C4-2B (cell line): ENCODE results near the gene RNF130.

ENCODE experiments used
- ZFX ChIP-seq: fragments of 450-650 bp; IDR thresholded peaks from 2 replicates; pipeline ENCODE4 v1.6.1; 2017
- TF ChIP-seq, protein P1 (sequence below): fragments of 450-650 bp; conservative IDR thresholded peaks from 2 replicates; pipeline ENCODE4 v1.5.1; 2017; ENCODE audit warnings: mild to moderate bottlenecking

DNA sequence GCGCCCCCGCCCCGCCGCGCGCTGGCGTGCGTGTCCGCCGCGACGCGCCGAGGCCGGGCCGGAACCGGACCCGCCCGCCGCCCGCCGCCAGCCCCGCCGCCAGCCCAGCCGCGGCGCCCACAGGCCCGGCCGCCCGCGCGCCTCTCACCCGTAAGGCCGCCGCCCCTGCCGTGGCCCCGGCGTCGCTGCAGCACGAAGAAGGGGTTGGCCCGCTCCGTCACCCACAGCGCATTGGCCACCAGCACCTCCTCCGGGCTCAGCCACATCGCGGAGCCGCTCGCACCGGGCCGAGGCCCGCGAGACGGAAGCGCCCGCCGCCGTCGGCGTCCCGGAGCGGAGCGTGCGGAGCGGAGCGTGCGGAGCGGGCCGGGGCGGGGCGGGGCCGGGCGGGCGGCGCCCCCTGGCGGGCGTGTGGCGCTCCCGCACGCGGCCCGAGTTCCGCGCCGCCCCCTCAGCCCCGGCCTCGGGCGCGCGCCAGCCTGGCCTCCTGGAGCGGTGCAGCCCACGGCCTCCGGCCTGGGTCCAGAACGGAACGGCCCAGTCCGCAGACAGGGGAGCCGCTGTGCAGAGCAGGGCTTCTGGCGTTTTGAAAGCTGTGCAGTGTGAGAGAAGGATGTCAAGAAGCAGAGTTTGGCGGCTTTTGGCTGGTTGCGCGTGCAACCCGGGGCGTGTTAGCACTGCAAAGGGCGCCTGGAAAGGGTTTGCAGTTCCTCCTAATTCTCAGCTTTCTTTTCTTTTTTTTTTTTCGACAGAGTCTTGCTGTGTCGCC, 163.8 kb downstream of the RNF130 start, which contains the start of gene TBC1D9B:
- TF ChIP-seq, protein P1, sequence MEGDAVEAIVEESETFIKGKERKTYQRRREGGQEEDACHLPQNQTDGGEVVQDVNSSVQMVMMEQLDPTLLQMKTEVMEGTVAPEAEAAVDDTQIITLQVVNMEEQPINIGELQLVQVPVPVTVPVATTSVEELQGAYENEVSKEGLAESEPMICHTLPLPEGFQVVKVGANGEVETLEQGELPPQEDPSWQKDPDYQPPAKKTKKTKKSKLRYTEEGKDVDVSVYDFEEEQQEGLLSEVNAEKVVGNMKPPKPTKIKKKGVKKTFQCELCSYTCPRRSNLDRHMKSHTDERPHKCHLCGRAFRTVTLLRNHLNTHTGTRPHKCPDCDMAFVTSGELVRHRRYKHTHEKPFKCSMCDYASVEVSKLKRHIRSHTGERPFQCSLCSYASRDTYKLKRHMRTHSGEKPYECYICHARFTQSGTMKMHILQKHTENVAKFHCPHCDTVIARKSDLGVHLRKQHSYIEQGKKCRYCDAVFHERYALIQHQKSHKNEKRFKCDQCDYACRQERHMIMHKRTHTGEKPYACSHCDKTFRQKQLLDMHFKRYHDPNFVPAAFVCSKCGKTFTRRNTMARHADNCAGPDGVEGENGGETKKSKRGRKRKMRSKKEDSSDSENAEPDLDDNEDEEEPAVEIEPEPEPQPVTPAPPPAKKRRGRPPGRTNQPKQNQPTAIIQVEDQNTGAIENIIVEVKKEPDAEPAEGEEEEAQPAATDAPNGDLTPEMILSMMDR, result peak; percentile 99
- TF ChIP-seq ZFX, result peak; percentile 81; the same call in 1 of the 2 replicates
